Fibroblast of villous mesenchyme (primary cell): Measurements from ENCODE around the gene ASB3. TPM values are rescaled to one million over a fixed set of nuclear protein-coding genes. Genes with fewer than 3 reads are reported as not detected.

Experiments used
- DNase-seq: peaks from one replicate; pipeline ENCODE4 v3.0.0-alpha.2; 2010; ENCODE audit warnings: low read depth
- H3K4me3 ChIP-seq: 2 replicates; pipeline ENCODE4 v1.5.1; 2011; ENCODE audit warnings: low read depth, mild to moderate bottlenecking, low read length
- CTCF ChIP-seq: IDR thresholded peaks from 2 replicates; pipeline ENCODE4 v1.5.1; 2012; ENCODE audit warnings: low read depth, mild to moderate bottlenecking, low read length; ENCODE audit not compliant: insufficient read depth
- total RNA-seq: library from RNA; depleted of rRNA; stranded (reverse); fragments of >200 nt; gene quantifications from 2 replicates; pipeline ENCODE4 v1.2.3, GENCODE V29; 2012

The ASB3 gene
- total RNA-seq, 1 donor = 34.1 TPM

DNA sequence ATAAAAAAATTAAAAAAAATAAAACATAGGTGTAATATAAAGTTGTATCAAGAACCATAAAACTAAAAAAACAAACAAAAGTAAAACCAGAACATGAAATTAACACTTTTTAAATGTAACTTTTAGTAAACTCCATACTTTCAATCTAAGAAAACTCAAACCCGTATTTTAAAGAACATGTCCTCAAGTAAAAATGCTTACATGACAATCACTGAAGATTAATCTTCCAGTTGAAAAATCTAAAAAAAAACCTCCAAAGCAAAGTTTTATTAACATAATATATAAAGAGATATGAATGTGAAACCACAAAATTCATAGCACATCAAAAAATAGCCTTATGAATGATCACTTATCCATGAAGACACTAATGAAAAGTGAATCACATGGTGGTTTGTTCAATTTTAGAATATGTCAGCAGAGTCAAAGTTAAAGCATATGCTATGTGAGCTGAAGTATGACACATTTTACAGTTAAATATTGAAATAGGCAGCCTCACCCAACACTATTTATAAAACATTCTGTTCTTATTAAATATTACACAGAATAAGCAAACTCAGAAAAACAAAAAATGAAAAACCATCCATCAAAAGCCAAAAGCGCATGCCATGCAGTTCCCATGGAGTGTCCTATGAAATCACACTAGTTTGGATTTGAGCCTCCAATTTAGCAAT lies 42.2 kb downstream of the ASB3 start:
- DNase-seq = no peak
- no peak overlapping the region for H3K4me3 ChIP-seq
- no peak for TF ChIP-seq CTCF

- no peak overlapping the region for H3K4me3 ChIP-seq
- peak; percentile 44 for DNase-seq
- peak; percentile 43 for TF ChIP-seq CTCF
These were observed 46.6 kb downstream of the ASB3 start for GRCh38 chr2:53740170-53740569.

- no peak for DNase-seq
- H3K4me3 ChIP-seq = no peak overlapping the region
- TF ChIP-seq CTCF = no peak
These were observed 47.7 kb downstream of the ASB3 start for GRCh38 chr2:53739032-53739431.

- no peak overlapping the region for H3K4me3 ChIP-seq
- TF ChIP-seq CTCF = no peak
- no peak for DNase-seq
These were observed 49.7 kb downstream of the ASB3 start for GRCh38 chr2:53737091-53737490.

DNA sequence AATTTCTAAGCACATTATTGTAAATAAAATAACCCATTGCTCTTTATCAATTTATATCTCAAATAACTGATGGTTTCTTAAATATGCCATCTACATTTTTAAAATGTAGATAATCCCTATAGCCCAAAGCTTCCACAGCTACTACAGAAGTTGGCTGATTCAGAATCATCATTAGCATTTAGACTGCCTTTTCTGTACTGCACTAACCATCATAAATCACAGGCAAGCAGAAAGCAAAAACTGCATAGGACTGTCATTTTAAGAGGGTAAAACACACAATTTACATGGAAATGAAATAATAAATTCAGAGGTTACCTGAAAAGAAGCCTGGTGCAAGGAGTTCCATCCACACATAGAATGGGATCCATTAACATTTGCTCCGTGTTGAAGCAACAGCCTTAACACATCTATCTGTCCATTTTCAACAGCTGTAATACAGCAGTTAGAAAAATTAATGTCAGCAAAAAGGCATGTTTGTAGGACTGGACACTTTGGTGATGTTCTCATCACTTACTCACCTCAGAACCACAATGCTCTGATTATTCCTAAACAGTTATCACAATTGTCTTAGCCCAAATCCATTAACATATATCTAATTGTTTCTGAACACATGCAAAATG lies 57.5 kb downstream of the ASB3 start:
- no peak overlapping the region for H3K4me3 ChIP-seq
- DNase-seq = no peak
- TF ChIP-seq CTCF = no peak

DNA sequence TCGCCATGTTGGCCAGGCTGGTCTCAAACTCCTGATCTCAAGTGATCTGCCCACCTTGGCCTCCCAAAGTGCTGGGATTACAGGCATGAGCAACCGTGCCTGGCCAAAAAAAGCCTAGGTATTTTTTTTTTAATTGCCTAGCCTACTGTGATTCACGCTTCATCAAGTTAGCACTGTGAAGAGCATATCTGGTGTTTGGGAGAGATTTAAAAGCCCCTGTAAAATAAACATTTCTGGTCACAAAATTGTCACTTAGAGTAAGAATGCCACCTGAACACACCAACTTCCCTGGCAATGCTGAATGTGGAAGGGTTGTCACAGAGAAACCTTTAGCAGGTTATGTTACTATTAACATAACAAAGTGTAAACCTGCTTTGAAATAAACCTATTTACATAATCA lies 58.8 kb downstream of the ASB3 start:
- no peak overlapping the region for H3K4me3 ChIP-seq
- DNase-seq = no peak
- no peak for TF ChIP-seq CTCF
